HPDE6-E6E7 (cell line): ENCODE measurements around the gene COBL.

Experiments used
- DNase-seq: peaks from one replicate; pipeline ENCODE4 v3.0.0; 2011; ENCODE audit warnings: missing footprints; ENCODE audit errors: extremely low spot score

COBL gene

GRCh38 chr7:51275532-51275931 is 41.1 kb downstream of the COBL start:
- DNase-seq: no peak

GRCh38 chr7:51274955-51275354 is 41.7 kb downstream of the COBL start:
- DNase-seq: no peak

- no peak for DNase-seq
These were observed 42.6 kb downstream of the COBL start for GRCh38 chr7:51274001-51274400.

- DNase-seq: no peak
These were observed 43.2 kb downstream of the COBL start for GRCh38 chr7:51273360-51273759.

DNA sequence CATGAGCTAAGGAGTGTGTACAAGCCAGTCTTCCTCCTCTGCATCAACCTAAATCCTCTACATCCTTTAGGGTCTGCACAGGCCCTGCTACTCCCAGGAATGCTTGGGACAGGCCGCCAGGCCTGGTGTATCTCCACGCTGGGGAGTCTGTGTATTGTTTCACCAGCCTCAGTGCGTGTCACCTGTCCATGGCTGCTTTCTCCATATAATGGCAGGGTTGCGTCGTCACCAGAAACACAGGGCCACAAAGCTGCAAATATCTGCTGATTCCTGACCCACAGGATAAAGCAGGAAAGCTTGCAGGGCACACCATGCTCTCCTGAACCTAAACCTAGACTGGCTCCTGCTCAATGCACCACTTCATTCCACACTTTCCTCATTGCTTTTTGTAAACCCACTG is 45.6 kb downstream of the COBL start:
- no peak for DNase-seq

GRCh38 chr7:51269911-51270310 is 46.7 kb downstream of the COBL start:
- DNase-seq: no peak

- no peak for DNase-seq
These were observed 47.3 kb downstream of the COBL start for GRCh38 chr7:51269321-51269720.

DNA sequence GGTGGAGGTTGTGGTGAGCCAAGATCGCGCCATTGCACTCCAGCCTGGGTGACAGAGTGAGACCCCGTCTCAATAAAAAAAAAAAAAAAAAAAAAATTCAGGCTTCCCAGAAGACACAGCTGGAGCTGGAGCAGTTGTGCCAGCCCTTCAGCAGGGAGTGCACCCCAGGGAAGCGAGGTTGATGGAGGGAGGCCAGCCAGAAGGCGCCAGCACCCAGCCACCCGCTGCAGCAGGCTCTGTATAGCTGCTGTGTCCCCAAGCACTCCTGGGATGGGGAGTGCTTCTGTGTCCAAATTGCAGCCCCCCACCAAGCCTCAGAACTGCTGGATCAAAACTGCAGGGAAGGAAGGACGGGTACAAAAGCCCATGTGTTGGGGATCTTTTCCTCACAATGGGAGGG is 47.8 kb downstream of the COBL start:
- no peak for DNase-seq

DNA sequence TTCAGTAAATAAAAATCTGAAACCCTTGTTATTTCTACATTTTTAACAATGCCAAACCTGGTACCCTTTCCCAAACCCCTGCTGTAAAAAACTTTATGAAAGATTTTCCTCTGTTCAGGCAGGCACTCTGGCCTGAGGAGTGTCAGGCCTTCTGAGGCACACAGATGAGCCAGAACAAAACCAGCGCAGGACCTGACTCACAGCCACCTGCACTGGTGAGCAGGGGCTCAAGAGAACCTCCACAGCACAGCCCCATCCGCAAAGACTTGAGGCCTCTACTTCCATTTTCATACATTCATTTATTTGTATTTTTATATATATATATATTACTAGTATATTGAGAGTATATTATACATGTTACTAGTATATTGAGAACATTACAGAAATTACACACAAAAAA is 49.4 kb downstream of the COBL start:
- no peak for DNase-seq

DNA sequence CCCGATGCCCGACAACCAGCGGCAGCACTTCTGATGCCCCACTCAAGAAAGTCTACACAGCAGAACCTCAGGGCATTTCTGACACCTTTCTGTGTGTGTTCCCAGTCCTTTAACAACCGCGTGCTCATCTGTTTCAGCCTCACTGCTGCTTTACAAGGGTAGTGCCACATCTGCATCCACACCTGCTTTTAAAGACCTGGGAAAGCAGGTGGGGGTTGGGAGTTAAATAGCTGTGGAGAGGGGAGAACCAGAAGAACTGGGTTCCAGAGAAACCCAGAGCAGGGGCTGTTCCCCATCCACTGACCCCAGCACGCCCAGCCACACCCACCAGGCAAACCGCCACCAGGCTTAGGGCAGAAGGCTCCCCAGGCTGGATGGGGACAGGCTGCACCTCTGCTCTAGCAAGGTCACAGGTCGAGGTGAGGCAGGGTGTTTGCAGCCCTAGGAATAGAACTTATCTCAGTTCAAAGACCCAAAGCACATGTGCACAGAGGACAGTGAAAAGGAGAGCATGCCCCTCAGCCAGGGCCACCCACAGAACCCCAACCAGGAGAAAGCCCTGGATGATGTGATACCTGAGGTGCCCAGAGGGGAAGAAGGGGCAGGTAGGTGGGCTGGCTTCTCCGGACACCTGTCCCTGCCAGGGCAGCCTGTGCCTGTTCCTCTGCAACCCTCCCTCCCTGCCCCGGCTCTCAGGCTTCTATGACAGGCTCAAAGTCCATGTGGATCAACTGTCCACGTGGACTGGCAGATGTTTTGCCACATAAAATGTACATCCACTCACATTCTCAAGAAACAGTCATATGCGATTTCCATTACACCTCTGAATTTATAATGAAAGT is 51.3 kb downstream of the COBL start:
- DNase-seq: no peak

DNA sequence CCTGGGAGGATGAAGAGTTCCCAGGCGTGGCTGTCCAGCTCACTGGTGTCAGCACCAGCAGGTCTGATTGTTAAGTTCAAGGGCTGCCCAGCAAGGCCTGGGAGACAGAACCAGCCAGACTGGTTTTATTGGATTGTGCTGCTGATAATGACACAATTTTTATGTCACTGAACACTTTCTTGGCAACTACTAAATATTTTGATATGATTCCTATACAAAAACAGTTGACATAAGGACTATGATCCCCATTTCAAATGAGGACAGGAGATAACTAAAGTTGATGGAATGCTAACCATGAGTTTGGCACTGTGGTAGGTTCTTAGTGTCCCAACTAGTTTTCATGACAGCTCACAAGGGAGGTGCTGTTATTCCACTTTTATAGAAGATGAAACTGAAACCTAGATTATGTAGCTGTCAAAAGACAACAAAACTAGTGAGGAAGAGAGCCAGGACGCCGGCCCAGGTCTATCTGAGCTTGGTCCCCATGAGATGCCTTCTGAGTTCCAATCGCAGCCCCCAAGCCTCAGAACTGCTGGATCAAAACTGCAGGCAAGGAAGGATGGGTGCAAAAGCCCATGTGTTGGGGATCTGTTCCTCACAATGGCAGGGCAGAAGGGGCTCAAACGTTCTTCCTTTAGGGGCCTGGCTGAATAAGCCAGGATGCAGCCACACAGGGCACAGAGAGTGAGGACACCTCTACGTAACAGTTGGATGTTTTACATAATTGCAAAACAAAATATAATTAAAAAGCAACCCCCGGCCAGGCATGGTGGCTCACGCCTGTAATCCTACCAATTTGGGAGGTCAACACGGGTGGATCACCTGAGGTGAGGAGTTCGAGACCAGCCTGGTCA is 52.8 kb downstream of the COBL start:
- DNase-seq: peak; percentile 21

DNA sequence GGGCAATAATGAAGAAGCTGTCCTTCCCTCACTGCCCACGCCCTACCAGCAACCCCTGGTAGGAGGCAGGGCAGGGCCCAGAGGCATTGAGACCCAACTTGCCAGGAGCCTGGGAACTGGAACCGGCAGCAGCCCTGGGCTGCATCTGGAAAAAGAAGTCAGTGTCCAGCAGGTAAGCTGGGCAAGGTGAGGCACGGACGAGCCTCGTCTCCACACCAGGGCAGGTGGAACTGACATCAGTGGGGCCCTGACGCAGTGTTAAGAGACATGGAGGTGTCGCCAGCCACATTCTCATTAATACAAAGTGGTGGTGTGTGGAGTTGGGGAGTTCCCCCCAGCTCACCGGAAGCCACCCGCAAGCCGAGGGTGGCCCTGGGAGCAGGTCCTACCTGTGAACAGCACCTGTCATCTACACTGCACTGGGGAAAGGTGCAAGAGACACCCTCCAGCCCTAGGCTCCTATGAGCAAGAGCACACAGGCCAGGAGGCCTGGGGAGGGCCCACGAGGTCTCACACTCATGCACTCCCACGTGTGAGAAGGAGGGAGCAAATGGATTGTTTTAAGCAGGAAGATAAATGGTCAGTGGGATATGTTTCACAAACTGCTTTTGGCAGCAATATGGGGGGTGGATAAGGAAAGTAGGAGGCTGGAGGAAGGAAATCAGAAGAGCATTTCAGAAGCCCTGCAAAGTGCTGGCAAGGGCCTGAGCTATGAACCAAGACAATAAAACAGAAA is 53.6 kb downstream of the COBL start:
- no peak for DNase-seq

DNA sequence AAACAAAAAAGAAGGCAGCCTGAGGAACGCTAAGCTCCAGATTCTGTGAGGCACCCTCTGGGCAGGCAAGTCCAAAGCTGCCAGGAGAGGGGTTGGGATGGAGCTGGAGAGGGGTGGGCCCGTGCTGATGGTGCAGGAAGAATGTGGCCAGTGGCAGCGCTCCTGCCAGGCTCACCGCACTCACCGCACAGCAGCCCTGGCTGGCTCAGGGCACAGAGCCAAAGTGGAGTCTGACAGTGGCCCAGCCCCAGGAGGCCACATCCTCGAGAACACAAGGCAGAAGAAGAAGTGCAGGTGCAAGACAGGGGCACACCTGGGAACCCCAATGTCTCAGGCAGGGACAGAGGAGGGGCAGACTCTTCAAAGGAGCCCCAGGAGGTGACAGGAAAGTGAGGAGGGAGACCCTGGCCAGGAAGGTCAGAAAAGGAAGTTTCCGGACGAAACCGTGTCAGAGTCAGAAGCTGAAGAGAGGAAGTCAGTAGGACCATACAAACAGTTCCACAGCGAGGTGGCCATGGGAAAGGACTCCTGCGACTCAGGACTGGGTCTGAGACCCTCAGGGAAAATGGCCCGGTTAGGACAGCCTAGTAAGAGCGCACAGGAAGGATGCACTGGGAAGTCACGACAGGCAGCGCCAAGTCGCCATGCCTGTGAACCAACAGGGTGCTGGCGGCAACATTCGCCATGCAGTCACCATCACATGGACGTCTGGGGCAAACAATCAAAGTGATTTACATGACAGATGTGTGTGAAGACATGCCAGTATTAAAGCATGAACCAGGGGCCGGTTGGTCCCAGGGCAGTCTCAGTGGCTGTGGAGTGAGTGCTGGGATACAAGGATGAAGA is 54.4 kb downstream of the COBL start:
- no peak for DNase-seq

DNA sequence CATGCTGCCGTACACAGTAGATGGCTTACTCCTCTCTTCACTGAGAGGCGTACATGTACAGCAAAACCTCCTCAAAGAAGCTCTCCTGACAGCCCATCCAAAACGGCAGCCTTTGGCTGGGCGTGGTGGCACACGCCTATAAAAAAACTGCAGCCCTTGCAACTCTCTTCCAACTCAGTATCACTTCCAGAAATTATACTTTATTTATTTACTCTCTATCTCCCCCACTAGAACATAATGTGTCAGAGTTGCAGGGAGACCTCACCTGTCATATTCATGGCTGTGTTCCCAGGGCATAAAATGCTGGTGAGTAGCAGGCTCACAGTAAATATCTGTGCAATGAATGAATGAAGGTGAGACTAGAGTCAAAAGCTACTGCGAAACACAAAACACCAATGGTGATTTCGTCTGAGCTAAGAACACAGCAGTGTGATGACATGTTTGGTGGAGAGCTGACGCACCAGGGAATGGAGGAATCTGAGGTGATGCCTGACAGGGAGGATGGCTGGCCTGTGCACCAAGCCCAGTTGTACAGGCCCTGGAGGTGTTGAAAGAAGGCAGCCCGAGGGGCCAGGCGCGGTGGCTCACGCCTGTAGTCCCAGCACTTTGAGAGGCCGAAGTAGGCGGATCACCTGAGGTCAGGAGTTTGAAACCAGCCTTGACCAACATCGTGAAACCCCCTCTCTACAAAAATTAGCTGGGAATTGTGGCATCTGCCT is 55.3 kb downstream of the COBL start:
- no peak for DNase-seq

DNA sequence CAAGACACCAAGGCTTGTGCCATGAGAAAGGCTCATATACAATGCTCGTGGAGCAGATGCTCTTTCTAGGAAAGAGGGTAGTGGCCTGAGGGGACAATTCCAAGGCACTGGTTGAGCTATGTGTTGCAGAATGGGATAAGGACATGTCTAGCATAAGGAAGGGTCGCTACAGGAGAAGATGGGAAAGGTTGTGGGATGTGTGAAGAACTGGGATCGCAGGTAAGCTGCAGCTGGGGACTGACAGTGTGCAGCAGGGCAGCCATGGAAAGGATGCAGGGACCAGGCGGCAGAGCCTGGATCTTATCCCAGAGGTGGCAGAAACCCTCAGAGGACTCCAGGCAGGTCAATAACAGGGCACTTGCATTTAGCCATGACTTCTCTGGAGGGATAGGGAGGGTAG is 56.1 kb downstream of the COBL start:
- DNase-seq: no peak

DNA sequence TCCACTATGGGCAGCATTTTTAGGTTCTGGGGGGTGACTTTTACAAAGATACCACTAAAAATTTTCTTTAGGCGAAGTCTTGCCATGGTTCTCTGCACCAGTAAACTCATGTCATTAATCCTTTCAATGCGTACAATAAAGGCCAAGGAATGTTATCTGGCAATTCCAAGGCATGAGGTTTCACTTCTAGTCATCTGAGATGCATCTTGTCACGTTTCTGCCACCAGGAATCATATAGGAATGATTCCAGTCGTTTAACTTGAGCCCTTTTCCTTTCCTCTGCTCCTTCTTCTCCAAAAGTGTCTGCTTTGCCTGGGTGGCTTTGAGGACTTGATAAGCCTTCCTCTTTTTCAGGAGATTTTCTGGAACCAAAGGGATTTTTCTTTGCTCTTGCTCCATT is 56.8 kb downstream of the COBL start:
- no peak for DNase-seq

DNA sequence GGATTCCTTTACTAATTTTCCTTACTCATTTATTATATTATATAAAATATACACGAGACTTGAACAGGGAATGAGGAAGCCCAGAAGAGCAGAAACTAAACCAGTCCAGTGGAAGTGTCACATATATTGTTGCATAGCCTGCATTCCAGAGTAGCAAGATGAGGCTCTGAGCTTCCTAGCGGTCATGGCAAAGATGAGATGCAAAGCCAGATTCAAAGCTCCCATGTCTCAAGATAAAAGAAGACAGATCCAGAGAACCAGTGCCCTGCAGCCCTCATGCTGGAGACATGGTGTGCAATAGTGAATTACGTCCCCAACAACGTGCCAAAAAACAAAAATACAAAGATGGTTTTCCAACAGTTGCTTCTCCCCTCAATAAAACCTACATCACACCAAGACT is 59.7 kb downstream of the COBL start:
- no peak for DNase-seq

GRCh38 chr7:51256209-51256781 is 60.3 kb downstream of the COBL start:
- no peak for DNase-seq

GRCh38 chr7:51255536-51256208 is 60.9 kb downstream of the COBL start:
- no peak for DNase-seq

DNA sequence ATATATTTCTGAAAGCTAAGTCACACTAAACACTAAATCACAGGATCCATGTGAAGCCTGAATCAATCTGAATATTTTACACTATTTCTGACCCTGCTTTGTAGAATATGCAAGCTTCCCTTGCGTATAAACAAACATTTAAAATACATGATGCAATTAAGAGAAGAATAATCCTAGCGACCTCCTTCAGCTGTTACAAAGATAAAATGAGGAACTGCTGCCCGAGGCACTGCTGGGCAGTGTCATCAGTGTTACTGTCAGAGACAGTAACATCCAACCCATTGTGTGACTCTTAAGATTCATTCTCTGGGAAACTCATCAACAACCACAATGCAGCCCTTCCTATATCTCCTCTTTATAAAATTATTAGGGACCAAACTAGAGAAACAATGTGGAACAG is 61.6 kb downstream of the COBL start:
- DNase-seq: no peak
